Kidney (tissue), 14 donors: ENCODE results near the gene CEP295NL. TPM values are rescaled to one million over a fixed set of nuclear protein-coding genes. Genes with fewer than 3 reads are reported as not detected.

Experiments
- DNase-seq, 5 donors: peaks; one replicate each; pipeline ENCODE4 v3.0.0-alpha.2; 2013 to 2020
- FAIRE-seq: peaks from 2 replicates; lab custom pipeline; 2012; peaks lifted over from hg19 to GRCh38; lab: Jason Lieb, UNC
- H3K27ac ChIP-seq, 2 donors: one replicate each; pipeline ENCODE4 v1.7.0; 2013; ENCODE audit warnings: low read depth in 2 of 2, low read length in 2 of 2, inconsistent platforms in 1 of 2
- H3K27me3 ChIP-seq: one replicate; pipeline ENCODE4 v1.7.1; 2013; ENCODE audit warnings: low read length, inconsistent platforms; ENCODE audit not compliant: control insufficient read depth, insufficient read depth
- H3K36me3 ChIP-seq, 3 donors: one replicate each; pipeline versions ENCODE4 v1.7.0 to v1.7.1; 2013; ENCODE audit warnings: low read length in 3 of 3, control low read depth in 1 of 3, inconsistent platforms in 1 of 3; ENCODE audit not compliant: insufficient read depth in 3 of 3, control insufficient read depth in 2 of 3
- H3K4me1 ChIP-seq, 3 donors: one replicate each; pipeline versions ENCODE4 v1.7.0 to v1.7.1; 2013; ENCODE audit warnings: low read length in 3 of 3, inconsistent platforms in 1 of 3, low read depth in 1 of 3; ENCODE audit not compliant: control insufficient read depth in 2 of 3, insufficient read depth in 2 of 3
- H3K4me3 ChIP-seq, 3 donors: one replicate each; pipeline versions ENCODE4 v1.7.0 to v1.8.1; 2013; ENCODE audit warnings: low read length in 3 of 3, control low read depth in 1 of 3, inconsistent platforms in 1 of 3
- H3K9ac ChIP-seq, 3 donors: one replicate each; pipeline versions ENCODE4 v1.7.0 to v1.7.1; 2013; ENCODE audit warnings: low read length in 3 of 3, control low read depth in 1 of 3, inconsistent platforms in 1 of 3
- H3K9me3 ChIP-seq, 3 donors: one replicate each; pipeline versions ENCODE4 v1.7.0 to v1.7.1; 2013; ENCODE audit warnings: low read length in 3 of 3, control low read depth in 1 of 3, inconsistent platforms in 1 of 3; ENCODE audit not compliant: control insufficient read depth in 2 of 3, insufficient read depth in 1 of 3
- intact Hi-C: fragments of 100-400 bp; cut with DNase I; formaldehyde crosslinking; loops from one replicate; pipeline ENCODE4 v1.11.1; 2022
- polyA plus RNA-seq: library from polyadenylated mRNA; stranded (reverse); fragments of 350-450 nt; fragmentation: Illumina TruSeq; extraction: RNeasy Lipid Tissue Mini Kit (QIAGEN cat#74804); gene quantifications from one replicate; pipeline ENCODE4 v1.2.3, GENCODE V29; 2014; ENCODE audit warnings: low read depth, low replicate concordance; ENCODE audit not compliant: insufficient read depth
- total RNA-seq: library from RNA; stranded (reverse); fragmentation: NEBNext Ultra II Directional; extraction: Animal tissue kit (Norgen Biotek cat#: 25700); gene quantifications from one replicate; pipeline ENCODE4 v1.2.1, GENCODE V29; 2021
- TF ChIP-seq, protein P1 (sequence below): IDR thresholded peaks from 3 replicates; pipeline ENCODE4 v1.5.1; 2012; ENCODE audit warnings: mild to moderate bottlenecking, moderate library complexity, borderline replicate concordance; ENCODE audit not compliant: insufficient read depth; ENCODE audit errors: extremely low read depth
- donor health status: control.
- donor health status: control.
- donor health status: control.
- donor health status: control.
- donor health status: control.
- donor health status: DM: yes; HTN: yes; CAD: no.
- donor health status: Normal renal cell carcinoma (clear cell type).

Gene CEP295NL
- total and polyA plus RNA-seq, 2 donors from 2014 or later, result 3.6 TPM; not detected in 1

DNA sequence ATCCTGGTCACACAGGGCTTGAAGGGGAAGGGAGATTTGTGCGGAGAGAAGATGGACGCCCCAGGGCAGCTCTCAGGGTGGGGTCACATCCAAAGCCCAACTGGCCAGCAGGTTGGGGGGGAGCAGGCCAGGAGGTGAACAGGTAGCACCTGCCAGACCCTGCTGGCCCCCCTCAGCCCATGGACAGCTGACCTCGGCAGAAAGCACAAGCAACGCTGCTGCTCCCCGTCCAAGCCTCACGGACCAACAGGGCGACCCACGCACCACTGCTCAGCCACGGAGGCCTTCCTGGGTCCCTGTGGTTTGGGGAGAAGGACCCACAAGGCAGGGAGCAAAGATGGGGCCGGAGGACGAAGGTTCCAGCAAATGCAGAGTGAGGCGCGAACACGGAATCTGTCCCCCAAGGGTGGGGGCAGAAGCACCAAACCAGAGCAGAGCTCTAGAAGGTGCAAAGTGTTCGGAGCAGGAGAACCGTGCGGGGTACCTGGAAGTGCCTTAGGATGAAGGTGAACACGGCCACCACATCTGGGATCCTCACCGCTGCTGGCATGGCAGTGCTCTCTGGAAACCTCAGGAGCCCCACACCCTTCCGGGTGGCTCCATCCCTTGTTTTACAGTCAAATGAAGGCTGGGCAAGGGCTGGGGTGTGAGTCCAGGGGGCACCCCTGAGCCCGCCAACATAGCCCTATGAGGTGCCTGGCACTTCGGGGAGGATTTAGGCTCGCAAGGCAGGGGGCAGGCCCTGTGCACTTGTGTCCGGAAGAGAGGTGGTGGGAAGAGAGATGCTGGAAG lies 17.9 kb downstream of the CEP295NL start:
- Histone ChIP-seq H3K4me3 (no peak overlapping the region), H3K9me3 (no peaks in the 10 kb centered on the region), H3K9ac (no peak overlapping the region), H3K27me3 (no peaks in the 10 kb centered on the region), H3K36me3 (no peaks in the 10 kb centered on the region), H3K4me1 (peaks cover 0 to 24% (median 4%) of the 10 kb centered on the region in 3 donors), H3K27ac (peak overlapping the region; percentile 77 to 91)
- intact Hi-C loops, result no loop called here
- TF ChIP-seq, protein P1, sequence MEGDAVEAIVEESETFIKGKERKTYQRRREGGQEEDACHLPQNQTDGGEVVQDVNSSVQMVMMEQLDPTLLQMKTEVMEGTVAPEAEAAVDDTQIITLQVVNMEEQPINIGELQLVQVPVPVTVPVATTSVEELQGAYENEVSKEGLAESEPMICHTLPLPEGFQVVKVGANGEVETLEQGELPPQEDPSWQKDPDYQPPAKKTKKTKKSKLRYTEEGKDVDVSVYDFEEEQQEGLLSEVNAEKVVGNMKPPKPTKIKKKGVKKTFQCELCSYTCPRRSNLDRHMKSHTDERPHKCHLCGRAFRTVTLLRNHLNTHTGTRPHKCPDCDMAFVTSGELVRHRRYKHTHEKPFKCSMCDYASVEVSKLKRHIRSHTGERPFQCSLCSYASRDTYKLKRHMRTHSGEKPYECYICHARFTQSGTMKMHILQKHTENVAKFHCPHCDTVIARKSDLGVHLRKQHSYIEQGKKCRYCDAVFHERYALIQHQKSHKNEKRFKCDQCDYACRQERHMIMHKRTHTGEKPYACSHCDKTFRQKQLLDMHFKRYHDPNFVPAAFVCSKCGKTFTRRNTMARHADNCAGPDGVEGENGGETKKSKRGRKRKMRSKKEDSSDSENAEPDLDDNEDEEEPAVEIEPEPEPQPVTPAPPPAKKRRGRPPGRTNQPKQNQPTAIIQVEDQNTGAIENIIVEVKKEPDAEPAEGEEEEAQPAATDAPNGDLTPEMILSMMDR, result no peak
- DNase-seq (no peak), FAIRE-seq (no peak)

DNA sequence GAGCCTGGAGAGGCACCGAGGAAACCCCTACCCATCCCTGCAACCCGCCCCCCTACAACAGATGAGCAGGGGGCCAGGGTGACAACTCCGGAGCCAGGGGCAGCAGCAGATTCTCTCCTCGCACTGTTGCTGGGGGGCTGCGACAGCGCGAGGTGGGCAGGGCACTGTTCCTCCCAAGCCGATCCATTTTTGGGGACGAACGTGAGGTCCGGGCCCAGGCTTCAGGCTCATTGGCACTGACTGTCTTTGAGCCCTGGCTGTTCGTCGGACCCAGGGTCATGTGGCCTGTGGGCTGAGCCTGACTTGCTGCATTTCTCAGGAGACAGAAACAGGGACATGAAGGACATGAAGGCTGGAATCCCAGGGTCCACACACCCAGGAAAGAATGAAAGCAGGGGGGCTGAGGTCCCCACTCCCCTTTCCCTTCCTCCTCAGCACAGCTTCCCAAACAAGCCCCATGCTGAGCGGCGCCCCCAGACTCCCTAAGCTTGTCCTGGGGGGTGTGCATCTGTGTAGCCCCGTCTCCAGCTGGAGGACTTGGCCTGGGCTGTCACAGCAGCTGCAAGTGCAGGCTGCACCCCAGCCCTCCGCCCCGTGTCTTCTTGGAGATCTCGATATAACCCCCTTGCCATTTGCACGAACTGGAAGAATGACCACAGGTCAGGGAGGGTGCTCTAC lies 18.7 kb downstream of the CEP295NL start:
- Histone ChIP-seq H3K4me1 (peaks cover 0 to 24% (median 4%) of the 10 kb centered on the region in 3 donors), H3K9me3 (no peaks in the 10 kb centered on the region), H3K4me3 (no peak overlapping the region), H3K27ac (peak overlapping the region; percentile 77 to 91), H3K9ac (peak overlapping the region in 1 of 3 donors; percentile 58), H3K36me3 (no peaks in the 10 kb centered on the region), H3K27me3 (no peaks in the 10 kb centered on the region)
- DNase-seq, result peak in 1 of 5 donors; percentile 82
- intact Hi-C loops, result no loop called here
- FAIRE-seq, result no peak
- TF ChIP-seq, protein P1, result no peak

DNA sequence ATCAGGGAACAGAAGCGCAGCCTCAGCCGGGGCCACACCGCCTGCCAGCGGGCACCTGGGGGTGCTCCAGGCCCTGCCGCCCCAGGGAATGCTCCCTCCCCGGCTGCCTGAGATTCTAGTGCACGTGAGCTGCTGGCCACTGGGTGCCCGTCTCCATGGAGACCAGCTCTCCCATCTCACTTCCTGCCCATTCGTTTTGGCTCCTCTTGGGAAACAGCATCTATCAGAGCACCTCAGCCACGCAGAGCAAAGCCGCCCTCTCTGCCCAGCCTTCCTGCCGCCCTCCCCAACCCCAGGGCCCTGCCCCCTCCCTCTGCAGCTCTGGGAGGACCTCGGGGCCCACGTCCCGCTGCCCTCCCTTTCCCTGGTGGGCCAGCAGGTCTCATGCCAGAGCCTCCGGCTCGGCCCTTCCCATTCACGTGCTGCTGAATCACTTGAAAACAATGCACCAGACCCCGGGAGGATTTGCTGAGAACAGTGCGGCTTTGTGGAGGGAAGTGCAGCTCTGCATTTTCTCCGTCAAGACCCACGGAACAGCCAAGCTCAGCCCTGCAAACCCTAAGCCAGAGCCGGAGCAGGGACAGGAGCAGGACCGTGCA lies 19.4 kb downstream of the CEP295NL start:
- DNase-seq, result peak; percentile 73 to 95 (median 79)
- TF ChIP-seq, protein P1, result no peak
- H3K9ac ChIP-seq, result peak overlapping the region in 1 of 3 donors; percentile 58
- H3K36me3 ChIP-seq, result no peaks in the 10 kb centered on the region
- H3K9me3 ChIP-seq, result no peaks in the 10 kb centered on the region
- H3K27me3 ChIP-seq, result no peaks in the 10 kb centered on the region
- FAIRE-seq, result no peak
- intact Hi-C loops, result no loop called here
- no peak overlapping the region for H3K4me3 ChIP-seq
- H3K4me1 ChIP-seq, result peaks cover 0 to 29% (median 4%) of the 10 kb centered on the region in 3 donors
- H3K27ac ChIP-seq, result peak overlapping the region; percentile 77 to 91
